CD8-positive, alpha-beta memory T cell (primary cell): ENCODE data around the gene ALAS1. TPM values are rescaled to one million over a fixed set of nuclear protein-coding genes. Genes with fewer than 3 reads are reported as not detected.
A peak's percentile ranks its signal among the peaks of the same experiment; 100 is the strongest.

Experiments
- CTCF ChIA-PET: fragments of 350-600 bp; sonication (Branson Sonifier 250); formaldehyde crosslinking; loops from one replicate; lab custom pipeline; 2021; ENCODE audit warnings: antibody characterized with exemption; lab: Charles Lee
- POLR2A ChIA-PET: fragments of 350-600 bp; sonication (Branson Sonifier 250); formaldehyde crosslinking; loops from one replicate; lab custom pipeline; 2021; ENCODE audit warnings: antibody characterized with exemption; lab: Charles Lee
- DNase-seq, 5 donors: peaks; one replicate each; pipeline versions ENCODE4 v3.0.0 to v3.0.0-alpha.2; 2020 to 2022; ENCODE audit warnings: mixed read lengths in 1 of 5
- H3K27ac ChIP-seq: one replicate; pipeline ENCODE4 v1.7.0; 2013; ENCODE audit warnings: low read depth, mild to moderate bottlenecking, low read length, moderate library complexity
- H3K27me3 ChIP-seq: 2 replicates; pipeline ENCODE4 v1.7.0; 2013; ENCODE audit warnings: low read length, mild to moderate bottlenecking; ENCODE audit not compliant: insufficient read depth, poor library complexity, severe bottlenecking
- H3K36me3 ChIP-seq: 2 replicates; pipeline ENCODE4 v1.7.0; 2013; ENCODE audit warnings: mild to moderate bottlenecking, low read length, moderate library complexity; ENCODE audit not compliant: insufficient read depth
- H3K4me1 ChIP-seq: 2 replicates; pipeline ENCODE4 v1.7.0; 2013; ENCODE audit warnings: mild to moderate bottlenecking, low read length, moderate library complexity; ENCODE audit not compliant: insufficient read depth
- H3K4me3 ChIP-seq: 2 replicates; pipeline ENCODE4 v1.7.0; 2013; ENCODE audit warnings: mild to moderate bottlenecking, low read length
- H3K9me3 ChIP-seq: 2 replicates; pipeline ENCODE4 v1.7.0; 2013; ENCODE audit warnings: mild to moderate bottlenecking, low read length
- H3K27ac Mint-ChIP-seq, 8 donors: one replicate each; pipeline ENCODE4 v1.8.0; 2020 to 2021; ENCODE audit warnings: mixed read lengths in 8 of 8, mild to moderate bottlenecking in 6 of 8, inconsistent platforms in 3 of 8, moderate library complexity in 3 of 8
- H3K27me3 Mint-ChIP-seq, 2 donors: one replicate each; pipeline ENCODE4 v1.8.0; 2020 to 2021; ENCODE audit warnings: mixed read lengths in 2 of 2, mild to moderate bottlenecking in 1 of 2, moderate library complexity in 1 of 2
- H3K36me3 Mint-ChIP-seq, 3 donors: one replicate each; pipeline ENCODE4 v1.8.0; 2020 to 2021; ENCODE audit warnings: mixed read lengths in 3 of 3, inconsistent platforms in 1 of 3, mild to moderate bottlenecking in 1 of 3
- H3K4me1 Mint-ChIP-seq, 3 donors: one replicate each; pipeline ENCODE4 v1.8.0; 2020 to 2021; ENCODE audit warnings: mixed read lengths in 3 of 3, inconsistent platforms in 1 of 3, mild to moderate bottlenecking in 1 of 3
- H3K4me3 Mint-ChIP-seq, 7 donors: one replicate each; pipeline ENCODE4 v1.8.0; 2020 to 2021; ENCODE audit warnings: mixed read lengths in 7 of 7, mild to moderate bottlenecking in 6 of 7, moderate library complexity in 4 of 7, inconsistent platforms in 2 of 7
- H3K9me3 Mint-ChIP-seq, 5 donors: one replicate each; pipeline ENCODE4 v1.8.0; 2020 to 2022; ENCODE audit warnings: mixed read lengths in 5 of 5, mild to moderate bottlenecking in 3 of 5, moderate library complexity in 2 of 5, inconsistent platforms in 1 of 5
- polyA plus RNA-seq: library from polyadenylated mRNA; unstranded; fragments of 300-500 nt; fragmentation: Illumina TruSeq; gene quantifications from one replicate; pipeline ENCODE4 v1.2.3, GENCODE V29; 2021
- total RNA-seq, 2 experiments: library from RNA; stranded (reverse); gene quantifications; one replicate each; pipeline ENCODE4 v1.2.3, GENCODE V29; 2021

The ALAS1 gene
- total and polyA plus RNA-seq, 3 experiments from 2014 or later = 32.9 to 73.0 (median 72.2) TPM

DNA sequence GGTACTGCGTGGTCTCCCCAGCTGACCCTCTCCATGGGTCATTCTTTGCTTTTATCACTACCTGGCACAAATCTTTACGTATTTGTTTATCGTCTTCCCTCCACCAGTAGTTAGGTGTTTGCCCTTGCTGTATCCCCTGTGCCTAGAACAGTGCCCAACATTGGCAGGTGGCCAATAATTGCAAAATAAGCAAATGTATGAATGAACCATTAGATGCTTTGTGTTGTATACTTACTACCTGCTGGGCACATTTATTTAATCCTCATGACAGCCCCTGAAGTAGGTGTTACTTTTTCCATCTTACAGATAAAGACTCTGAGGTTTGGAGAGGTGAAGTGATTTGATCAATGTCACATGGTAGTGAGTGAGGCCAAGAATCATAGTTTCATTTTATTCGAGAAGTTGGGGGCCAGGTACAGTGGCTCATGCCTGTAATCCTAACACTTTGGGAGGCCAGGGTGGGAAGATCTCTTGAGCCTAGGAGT lies 43.0 kb downstream of the ALAS1 start:
- H3K4me1 ChIP-seq = peaks cover 75% of the 10 kb centered on the region
- ChIA-PET CTCF (interaction anchor here (1.0 to 10.2 kb wide), 11 partner anchors 9 to 98 kb away, joined by 3 to 74 read pairs (median 4); partner anchors contain the start of genes TLR9 and WDR82), POLR2A (interaction anchor here (1.3 to 2.8 kb wide), 3 partner anchors 12 to 41 kb away, joined by 4 to 27 read pairs (median 6); no protein-coding TSS in a partner anchor)
- peaks cover 0 to 12% (median 3%) of the 10 kb centered on the region in 3 donors for H3K36me3 Mint-ChIP-seq
- no peaks in the 10 kb centered on the region for H3K9me3 Mint-ChIP-seq
- H3K27me3 Mint-ChIP-seq = peaks cover 0 to under 1% of the 10 kb centered on the region in 2 donors
- peak in 1 of 5 donors; percentile 42 for DNase-seq
- no peaks in the 10 kb centered on the region for H3K27me3 ChIP-seq
- peak overlapping the region; percentile 31 to 99 (median 98) for H3K4me3 Mint-ChIP-seq
- no peaks in the 10 kb centered on the region for H3K36me3 ChIP-seq
- no peak overlapping the region for H3K27ac ChIP-seq
- peak overlapping the region; percentile 88 to 98 (median 96) for H3K27ac Mint-ChIP-seq
- peak overlapping the region; percentile 96 for H3K4me3 ChIP-seq
- no peaks in the 10 kb centered on the region for H3K9me3 ChIP-seq
- peaks cover 72 to 84% (median 78%) of the 10 kb centered on the region in 3 donors for H3K4me1 Mint-ChIP-seq

DNA sequence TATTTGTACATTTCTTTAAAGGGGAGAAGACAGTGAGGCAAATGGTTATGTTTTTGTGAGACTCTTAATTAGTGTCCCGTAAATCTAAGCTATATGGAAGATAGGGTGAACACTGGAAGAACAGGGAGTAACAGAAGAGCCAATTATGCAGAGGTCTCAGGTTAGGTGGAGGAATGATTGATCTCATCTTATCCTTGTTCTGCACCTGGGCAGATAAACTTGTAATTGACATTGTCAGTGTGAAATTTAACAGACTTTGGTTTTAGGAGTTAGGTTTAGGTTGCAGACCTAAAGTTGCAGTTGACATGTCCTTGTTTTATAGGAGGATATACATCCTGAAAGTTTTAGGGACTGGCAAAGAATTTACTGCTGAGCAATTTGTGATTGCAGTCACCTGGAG lies 44.1 kb downstream of the ALAS1 start:
- Histone ChIP-seq H3K27ac (no peak overlapping the region), H3K4me3 (no peak overlapping the region), H3K4me1 (peaks cover 76% of the 10 kb centered on the region), H3K9me3 (no peaks in the 10 kb centered on the region), H3K36me3 (no peaks in the 10 kb centered on the region), H3K27me3 (no peaks in the 10 kb centered on the region)
- peak overlapping the region in 1 of 7 donors; percentile 23 for H3K4me3 Mint-ChIP-seq
- CTCF ChIA-PET = interaction anchor here (1.2 to 10.2 kb wide), 5 partner anchors 10 to 36 kb away, joined by 3 to 74 read pairs (median 68); partner anchors contain the start of genes TLR9 and WDR82
- peak overlapping the region in 6 of 8 donors; percentile 32 to 88 (median 70) for H3K27ac Mint-ChIP-seq
- H3K9me3 Mint-ChIP-seq = no peaks in the 10 kb centered on the region
- DNase-seq = no peak
- H3K4me1 Mint-ChIP-seq = peaks cover 68 to 84% (median 75%) of the 10 kb centered on the region in 3 donors
- H3K36me3 Mint-ChIP-seq = peaks cover 0 to 21% (median 3%) of the 10 kb centered on the region in 3 donors
- no peaks in the 10 kb centered on the region for H3K27me3 Mint-ChIP-seq
- POLR2A ChIA-PET = interaction anchor here (0.5 to 1.0 kb wide), 3 partner anchors 10 to 658 kb away, joined by 4 to 8 read pairs (median 4); no protein-coding TSS in a partner anchor

DNA sequence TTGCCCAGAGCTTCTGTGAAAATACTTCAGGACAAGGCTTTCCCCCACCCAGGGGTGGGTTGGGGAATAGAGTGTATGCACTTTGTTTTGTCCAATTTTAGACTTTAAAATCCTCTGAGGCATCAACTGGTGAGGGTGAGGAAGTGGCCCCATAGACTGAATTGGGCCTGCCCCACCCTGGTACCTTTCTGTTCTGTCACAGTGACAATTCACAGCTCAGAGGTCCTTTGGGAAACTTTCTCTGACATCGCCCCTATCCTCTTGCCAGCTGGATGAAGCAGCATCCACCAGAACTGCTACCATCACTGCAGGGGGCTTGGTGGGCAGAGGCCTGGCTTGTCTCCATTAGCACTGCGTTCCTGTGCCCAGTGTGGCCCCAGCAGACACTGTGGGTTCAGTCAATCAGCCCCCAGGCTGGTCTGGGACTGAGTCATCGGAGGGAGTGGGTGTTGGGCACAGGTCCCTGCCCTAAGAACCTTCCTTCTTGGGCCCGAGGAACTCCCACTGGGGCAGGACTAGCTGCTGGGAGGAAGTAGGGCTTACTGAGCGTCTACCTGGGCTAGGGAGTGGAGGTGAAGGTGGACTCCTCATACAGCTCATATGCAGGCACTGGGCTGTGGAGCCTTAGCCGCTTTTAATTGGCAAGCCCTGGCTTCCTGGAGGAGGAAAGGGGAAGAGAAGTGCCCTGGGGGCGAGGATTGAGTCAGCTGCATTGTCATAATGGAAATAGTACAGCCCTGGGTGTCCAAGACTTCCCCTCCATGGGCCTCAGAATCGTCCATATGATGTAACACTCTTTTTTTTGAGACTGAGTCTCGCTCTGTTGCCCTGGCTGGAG lies 46.0 kb downstream of the ALAS1 start:
- ChIA-PET CTCF (interaction anchor here (1.1 to 14.4 kb wide), 7 partner anchors 8 to 203 kb away, joined by 3 to 156 read pairs (median 4); partner anchors contain the start of gene WDR82), POLR2A (interaction anchor here (3.1 to 4.7 kb wide), 2 partner anchors 9 to 34 kb away, joined by 31 to 54 read pairs; partner anchors contain the start of gene WDR82)
- H3K27me3 ChIP-seq = no peaks in the 10 kb centered on the region
- DNase-seq = peak in 1 of 5 donors; percentile 52
- Mint-ChIP-seq H3K9me3 (no peaks in the 10 kb centered on the region), H3K27ac (peak overlapping the region; percentile 88 to 99 (median 94)), H3K27me3 (no peaks in the 10 kb centered on the region), H3K4me1 (peaks cover 75 to 87% (median 82%) of the 10 kb centered on the region in 3 donors), H3K4me3 (peak overlapping the region; percentile 82 to 95 (median 86)), H3K36me3 (peaks cover 0 to 34% (median 3%) of the 10 kb centered on the region in 3 donors)
- no peak overlapping the region for H3K27ac ChIP-seq
- H3K9me3 ChIP-seq = no peaks in the 10 kb centered on the region
- peaks cover 75% of the 10 kb centered on the region for H3K4me1 ChIP-seq
- H3K4me3 ChIP-seq = no peak overlapping the region
- no peaks in the 10 kb centered on the region for H3K36me3 ChIP-seq

DNA sequence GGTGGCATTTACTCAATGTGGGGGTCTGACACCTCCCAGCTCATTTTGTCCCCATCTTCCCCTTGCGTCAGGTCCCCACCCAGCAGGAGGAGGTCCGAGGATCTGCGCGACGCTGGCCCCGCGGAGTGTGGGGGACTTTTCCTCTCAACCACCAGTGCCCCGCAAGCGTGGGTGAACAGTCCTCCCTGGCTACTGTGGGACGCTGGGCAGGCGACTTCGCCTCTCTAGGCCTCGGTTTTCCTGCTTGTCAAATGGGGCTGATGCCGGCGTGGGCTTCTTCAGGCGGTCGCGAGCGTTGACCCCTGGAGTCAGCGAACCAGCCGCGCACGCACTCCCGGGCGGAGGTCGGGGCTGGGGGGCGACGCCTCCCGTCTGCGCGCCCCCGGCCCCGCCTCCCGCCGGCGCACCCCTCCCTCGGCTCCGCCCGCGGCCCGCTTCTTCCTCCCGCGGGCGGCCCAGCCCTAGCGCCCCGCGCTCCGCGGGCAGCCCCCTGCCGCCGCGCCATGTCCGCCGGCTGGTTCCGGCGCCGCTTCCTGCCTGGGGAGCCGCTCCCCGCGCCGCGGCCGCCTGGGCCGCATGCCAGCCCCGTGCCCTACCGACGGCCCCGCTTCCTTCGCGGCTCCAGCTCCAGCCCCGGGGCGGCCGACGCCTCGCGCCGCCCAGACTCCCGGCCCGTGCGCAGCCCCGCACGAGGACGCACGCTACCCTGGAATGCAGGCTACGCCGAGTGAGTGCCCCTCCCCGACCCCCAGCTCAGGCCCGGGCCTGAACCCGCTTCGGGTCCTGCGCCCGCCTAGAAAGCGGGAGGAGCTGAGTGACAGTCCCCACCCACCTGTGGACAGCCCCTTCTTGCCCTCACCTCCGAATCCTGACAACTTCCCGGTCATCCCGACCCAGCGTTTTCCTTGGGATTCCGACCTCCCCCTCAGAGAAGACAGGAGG lies 47.6 kb downstream of the ALAS1 start, which contains the start of gene PPM1M:
PPM1M (plus strand) TSS at position 438 of the 942 bp plus-strand sequence; CDS start at position 504, 66 bp downstream.
- H3K9me3 Mint-ChIP-seq = no peaks in the 10 kb centered on the region
- peak; percentile 65 to 83 (median 81) for DNase-seq
- peaks cover 0 to 45% (median 9%) of the 10 kb centered on the region in 3 donors for H3K36me3 Mint-ChIP-seq
- H3K27me3 Mint-ChIP-seq = no peaks in the 10 kb centered on the region
- H3K36me3 ChIP-seq = no peaks in the 10 kb centered on the region
- no peaks in the 10 kb centered on the region for H3K27me3 ChIP-seq
- H3K27ac Mint-ChIP-seq = peak within 1 kb of the TSS; percentile 88 to 100 (median 96)
- H3K9me3 ChIP-seq = no peaks in the 10 kb centered on the region
- peak within 1 kb of the TSS; percentile 84 to 95 (median 91) for H3K4me3 Mint-ChIP-seq
- ChIA-PET POLR2A (interaction anchor here (0.6 to 4.7 kb wide), 10 partner anchors 7 to 56 kb away, joined by 3 to 54 read pairs (median 5); partner anchors contain the start of genes GLYCTK and WDR82), CTCF (interaction anchor here (0.6 to 14.4 kb wide), 9 partner anchors 9 to 94 kb away, joined by 3 to 156 read pairs (median 4); partner anchors contain the start of gene WDR82)
- H3K4me3 ChIP-seq = peak within 1 kb of the TSS; percentile 82
- peaks cover 79% of the 10 kb centered on the region for H3K4me1 ChIP-seq
- H3K27ac ChIP-seq = peak within 1 kb of the TSS; percentile 82
- peaks cover 76 to 87% (median 84%) of the 10 kb centered on the region in 3 donors for H3K4me1 Mint-ChIP-seq

DNA sequence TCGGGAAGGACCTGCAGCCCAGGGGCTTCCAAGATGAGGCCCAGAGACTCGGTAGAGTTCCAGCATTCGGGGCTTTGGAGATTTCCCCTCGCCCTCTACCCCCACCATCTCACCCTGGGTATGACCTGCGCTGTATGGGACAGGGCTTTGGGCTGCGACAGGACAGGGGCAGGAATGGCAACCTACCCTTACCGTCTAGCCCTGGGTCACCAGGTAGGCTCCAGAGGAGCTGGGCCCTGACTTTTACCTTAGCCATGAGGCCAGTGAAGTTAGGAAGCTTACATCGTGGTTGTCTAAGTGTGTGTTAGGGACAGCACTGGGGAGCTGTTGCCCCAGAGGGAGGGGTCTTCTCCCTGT lies 48.3 kb downstream of the ALAS1 start:
- Histone ChIP-seq H3K9me3 (no peaks in the 10 kb centered on the region), H3K36me3 (no peaks in the 10 kb centered on the region), H3K4me3 (peak overlapping the region; percentile 82), H3K27ac (peak overlapping the region; percentile 80), H3K4me1 (peaks cover 79% of the 10 kb centered on the region), H3K27me3 (no peaks in the 10 kb centered on the region)
- Mint-ChIP-seq H3K36me3 (peaks cover 0 to 47% (median 6%) of the 10 kb centered on the region in 3 donors), H3K9me3 (no peaks in the 10 kb centered on the region), H3K4me1 (peaks cover 71 to 85% (median 80%) of the 10 kb centered on the region in 3 donors), H3K27ac (peak overlapping the region; percentile 88 to 100 (median 96)), H3K4me3 (peak overlapping the region; percentile 78 to 95 (median 91)), H3K27me3 (no peaks in the 10 kb centered on the region)
- no peak for DNase-seq
- ChIA-PET CTCF (interaction anchor here (0.6 to 14.4 kb wide), 7 partner anchors 8 to 34 kb away, joined by 3 to 156 read pairs (median 5); partner anchors contain the start of gene WDR82), POLR2A (interaction anchor here (0.6 to 4.7 kb wide), 9 partner anchors 9 to 218 kb away, joined by 3 to 54 read pairs (median 5); partner anchors contain the start of genes GLYCTK and WDR82)

DNA sequence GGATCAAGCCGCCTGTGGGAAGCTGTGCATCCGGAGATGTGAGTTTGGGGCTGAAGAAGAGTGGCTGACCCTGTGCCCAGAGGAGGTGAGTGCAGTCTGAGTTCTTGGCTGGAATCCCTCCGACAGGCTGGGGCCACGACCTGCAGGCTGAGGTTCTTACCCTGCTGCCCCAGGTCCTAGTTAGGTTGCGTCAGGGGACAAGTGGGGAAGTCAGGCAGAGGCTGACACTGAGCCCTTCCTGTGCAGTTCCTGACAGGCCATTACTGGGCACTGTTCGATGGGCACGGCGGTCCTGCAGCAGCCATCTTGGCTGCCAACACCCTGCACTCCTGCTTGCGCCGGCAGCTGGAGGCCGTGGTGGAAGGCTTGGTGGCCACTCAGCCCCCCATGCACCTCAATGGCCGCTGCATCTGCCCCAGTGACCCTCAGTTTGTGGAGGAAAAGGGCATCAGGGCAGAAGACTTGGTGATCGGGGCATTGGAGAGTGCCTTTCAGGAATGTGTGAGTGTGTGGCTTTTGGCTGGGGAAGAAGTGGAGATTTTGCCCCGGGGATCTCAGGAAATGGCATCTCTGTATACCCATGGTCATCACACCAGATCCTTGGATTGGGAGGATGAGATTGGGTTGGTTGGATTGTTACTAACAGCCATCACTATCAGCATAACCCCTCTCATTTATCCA lies 48.9 kb downstream of the ALAS1 start:
- Histone ChIP-seq H3K27ac (peak overlapping the region; percentile 80), H3K36me3 (no peaks in the 10 kb centered on the region), H3K27me3 (no peaks in the 10 kb centered on the region), H3K4me3 (peak overlapping the region; percentile 82), H3K9me3 (no peaks in the 10 kb centered on the region), H3K4me1 (peaks cover 79% of the 10 kb centered on the region)
- H3K4me1 Mint-ChIP-seq = peaks cover 69 to 88% (median 77%) of the 10 kb centered on the region in 3 donors
- peak overlapping the region; percentile 78 to 95 (median 91) for H3K4me3 Mint-ChIP-seq
- H3K36me3 Mint-ChIP-seq = peaks cover 0 to 50% (median 8%) of the 10 kb centered on the region in 3 donors
- ChIA-PET POLR2A (interaction anchor here (0.6 to 4.7 kb wide), 7 partner anchors 12 to 217 kb away, joined by 3 to 54 read pairs (median 3); partner anchors contain the start of gene WDR82), CTCF (interaction anchor here (1.1 to 14.4 kb wide), 4 partner anchors 12 to 33 kb away, joined by 3 to 156 read pairs (median 8); partner anchors contain the start of gene WDR82)
- DNase-seq = peak in 1 of 5 donors; percentile 55
- H3K27ac Mint-ChIP-seq = peak overlapping the region; percentile 88 to 100 (median 96)
- no peaks in the 10 kb centered on the region for H3K9me3 Mint-ChIP-seq
- no peaks in the 10 kb centered on the region for H3K27me3 Mint-ChIP-seq
